ENCODE measurements around the gene FN3K.

Gene FN3K

GRCh38 chr17:82750241-82750908 lies 15.0 kb downstream of the FN3K start:
- no peak for DNase-seq (ENCODE audit: low spot score)
- in situ Hi-C loops (cut with MboI; ENCODE audit: low sequenced_read_pairs, unreplicated experiment): loop anchor here (25.0 kb wide), 1 partner anchor 88 kb away; no protein-coding TSS in a partner anchor
- TF ChIP-seq, protein P1, sequence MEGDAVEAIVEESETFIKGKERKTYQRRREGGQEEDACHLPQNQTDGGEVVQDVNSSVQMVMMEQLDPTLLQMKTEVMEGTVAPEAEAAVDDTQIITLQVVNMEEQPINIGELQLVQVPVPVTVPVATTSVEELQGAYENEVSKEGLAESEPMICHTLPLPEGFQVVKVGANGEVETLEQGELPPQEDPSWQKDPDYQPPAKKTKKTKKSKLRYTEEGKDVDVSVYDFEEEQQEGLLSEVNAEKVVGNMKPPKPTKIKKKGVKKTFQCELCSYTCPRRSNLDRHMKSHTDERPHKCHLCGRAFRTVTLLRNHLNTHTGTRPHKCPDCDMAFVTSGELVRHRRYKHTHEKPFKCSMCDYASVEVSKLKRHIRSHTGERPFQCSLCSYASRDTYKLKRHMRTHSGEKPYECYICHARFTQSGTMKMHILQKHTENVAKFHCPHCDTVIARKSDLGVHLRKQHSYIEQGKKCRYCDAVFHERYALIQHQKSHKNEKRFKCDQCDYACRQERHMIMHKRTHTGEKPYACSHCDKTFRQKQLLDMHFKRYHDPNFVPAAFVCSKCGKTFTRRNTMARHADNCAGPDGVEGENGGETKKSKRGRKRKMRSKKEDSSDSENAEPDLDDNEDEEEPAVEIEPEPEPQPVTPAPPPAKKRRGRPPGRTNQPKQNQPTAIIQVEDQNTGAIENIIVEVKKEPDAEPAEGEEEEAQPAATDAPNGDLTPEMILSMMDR (IDR thresholded peaks at IDR 0.05; ENCODE audit: borderline replicate concordance, control extremely low read depth, extremely low read depth, insufficient read depth, missing control alignments): no peak

GRCh38 chr17:82751171-82751570 lies 15.8 kb downstream of the FN3K start:
- TF ChIP-seq, protein P1 (IDR thresholded peaks at IDR 0.05; ENCODE audit: borderline replicate concordance, control extremely low read depth, extremely low read depth, insufficient read depth, missing control alignments): no peak
- in situ Hi-C loops (cut with MboI; ENCODE audit: low sequenced_read_pairs, unreplicated experiment): loop anchor here (25.0 kb wide), 1 partner anchor 89 kb away; no protein-coding TSS in a partner anchor
- DNase-seq (ENCODE audit: low spot score): no peak

GRCh38 chr17:82751571-82752370 lies 16.4 kb downstream of the FN3K start, which contains the start of gene TBCD:
Gene TBCD, plus strand, starts transcription at chr17:82752065. Its CDS starts 129 bp downstream, at chr17:82752194.
- TF ChIP-seq, protein P1 (IDR thresholded peaks at IDR 0.05; ENCODE audit: borderline replicate concordance, control extremely low read depth, extremely low read depth, insufficient read depth, missing control alignments): no peak
- DNase-seq (ENCODE audit: low spot score): peak; percentile 99
- in situ Hi-C loops (cut with MboI; ENCODE audit: low sequenced_read_pairs, unreplicated experiment): loop anchor here (25.0 kb wide), 1 partner anchor 89 kb away; no protein-coding TSS in a partner anchor

DNA sequence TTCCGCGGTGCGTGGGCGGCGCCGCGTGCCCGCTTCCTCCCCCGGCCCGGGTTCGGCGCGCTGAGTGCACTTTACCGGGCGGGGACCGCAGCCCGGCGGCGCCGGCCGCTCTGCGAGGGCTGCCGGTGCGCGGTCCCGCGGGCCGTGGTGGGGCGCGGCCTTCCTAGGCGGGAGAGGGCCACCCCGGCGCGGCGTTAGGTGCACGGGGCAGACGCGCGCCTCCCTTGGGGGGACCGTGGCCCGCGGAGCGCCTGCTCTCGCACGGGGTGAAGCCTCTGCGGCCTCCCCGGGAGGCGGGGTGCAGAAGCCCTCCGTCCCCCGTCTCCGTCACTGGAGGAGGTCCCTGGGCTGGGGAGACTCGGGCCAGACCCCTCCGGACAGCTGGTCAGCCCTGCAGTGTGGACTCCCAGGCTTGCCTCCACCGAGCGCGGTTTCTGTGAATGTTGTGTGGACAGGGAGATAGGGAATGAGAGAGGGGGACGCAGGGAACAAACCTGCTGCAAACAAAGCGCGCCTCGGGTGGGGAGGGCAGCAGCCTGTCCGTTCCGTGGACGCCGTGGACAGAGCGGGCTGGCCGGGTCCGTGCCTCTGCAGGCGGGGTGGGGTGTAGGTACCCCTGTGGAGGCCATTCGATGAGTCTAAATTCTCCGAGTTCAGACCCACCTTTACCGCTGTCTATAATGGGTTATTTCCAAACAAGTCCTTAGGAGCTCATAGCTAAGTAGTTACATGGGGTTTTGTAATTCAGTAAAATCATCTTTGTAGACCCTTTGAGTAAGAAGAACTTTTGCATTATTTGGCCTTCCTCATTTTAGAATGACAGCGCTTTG lies 17.2 kb downstream of the FN3K start:
- TF ChIP-seq, protein P1 (IDR thresholded peaks at IDR 0.05; ENCODE audit: borderline replicate concordance, control extremely low read depth, extremely low read depth, insufficient read depth, missing control alignments): no peak
- in situ Hi-C loops (cut with MboI; ENCODE audit: low sequenced_read_pairs, unreplicated experiment): loop anchor here (25.0 kb wide), 1 partner anchor 90 kb away; no protein-coding TSS in a partner anchor
- peak; percentile 67 for DNase-seq (ENCODE audit: low spot score)

DNA sequence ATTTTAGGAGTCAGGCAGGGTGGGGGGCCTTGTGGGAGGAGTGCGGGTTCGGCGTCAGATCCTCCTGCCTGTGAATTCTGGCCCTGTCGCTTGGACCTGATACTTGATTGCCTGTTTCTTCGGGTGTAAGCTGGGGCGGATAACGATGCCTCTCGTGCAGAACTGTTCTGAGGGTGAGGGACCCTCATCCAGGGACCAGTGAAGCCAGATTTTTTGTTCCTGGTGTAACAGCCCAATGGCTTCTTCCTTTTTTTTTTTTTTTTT lies 17.7 kb downstream of the FN3K start:
- TF ChIP-seq, protein P1 (IDR thresholded peaks at IDR 0.05; ENCODE audit: borderline replicate concordance, control extremely low read depth, extremely low read depth, insufficient read depth, missing control alignments): no peak
- DNase-seq (ENCODE audit: low spot score): no peak
- in situ Hi-C loops (cut with MboI; ENCODE audit: low sequenced_read_pairs, unreplicated experiment): loop anchor here (25.0 kb wide), 1 partner anchor 91 kb away; no protein-coding TSS in a partner anchor

Data from GM13976 (cell line).